ENCODE data around the gene TMTC1. TPM values are rescaled to one million over a fixed set of nuclear protein-coding genes. Genes with fewer than 3 reads are reported as not detected.

TMTC1 gene
- total and polyA plus RNA-seq, 9 of the 15 experiments (the other 6 are each of a cell fraction or from before 2014, with no cell fraction given): under 0.01 to 0.18 (median 0.06) TPM; not detected in 2

DNA sequence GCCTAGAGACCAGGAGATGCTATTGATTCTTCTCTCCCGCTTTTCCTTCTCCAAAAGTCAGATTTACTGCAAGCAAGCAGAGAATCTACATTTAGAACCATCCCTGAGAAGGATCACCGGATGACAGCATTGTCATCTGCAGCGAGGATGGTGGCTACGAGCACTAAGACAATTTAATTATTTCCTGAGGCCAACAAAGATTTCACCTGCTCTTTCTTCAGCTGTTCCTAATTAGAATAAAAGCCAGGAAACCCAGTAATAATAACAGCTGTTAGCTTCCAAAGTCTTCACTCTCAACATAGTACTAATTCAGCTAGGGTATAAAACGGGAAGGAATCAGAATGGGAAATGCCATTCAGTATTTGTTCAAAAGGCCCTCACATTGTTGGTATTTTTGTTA, 53.3 kb downstream of the TMTC1 start (continued):
- TF ChIP-seq, protein P1, sequence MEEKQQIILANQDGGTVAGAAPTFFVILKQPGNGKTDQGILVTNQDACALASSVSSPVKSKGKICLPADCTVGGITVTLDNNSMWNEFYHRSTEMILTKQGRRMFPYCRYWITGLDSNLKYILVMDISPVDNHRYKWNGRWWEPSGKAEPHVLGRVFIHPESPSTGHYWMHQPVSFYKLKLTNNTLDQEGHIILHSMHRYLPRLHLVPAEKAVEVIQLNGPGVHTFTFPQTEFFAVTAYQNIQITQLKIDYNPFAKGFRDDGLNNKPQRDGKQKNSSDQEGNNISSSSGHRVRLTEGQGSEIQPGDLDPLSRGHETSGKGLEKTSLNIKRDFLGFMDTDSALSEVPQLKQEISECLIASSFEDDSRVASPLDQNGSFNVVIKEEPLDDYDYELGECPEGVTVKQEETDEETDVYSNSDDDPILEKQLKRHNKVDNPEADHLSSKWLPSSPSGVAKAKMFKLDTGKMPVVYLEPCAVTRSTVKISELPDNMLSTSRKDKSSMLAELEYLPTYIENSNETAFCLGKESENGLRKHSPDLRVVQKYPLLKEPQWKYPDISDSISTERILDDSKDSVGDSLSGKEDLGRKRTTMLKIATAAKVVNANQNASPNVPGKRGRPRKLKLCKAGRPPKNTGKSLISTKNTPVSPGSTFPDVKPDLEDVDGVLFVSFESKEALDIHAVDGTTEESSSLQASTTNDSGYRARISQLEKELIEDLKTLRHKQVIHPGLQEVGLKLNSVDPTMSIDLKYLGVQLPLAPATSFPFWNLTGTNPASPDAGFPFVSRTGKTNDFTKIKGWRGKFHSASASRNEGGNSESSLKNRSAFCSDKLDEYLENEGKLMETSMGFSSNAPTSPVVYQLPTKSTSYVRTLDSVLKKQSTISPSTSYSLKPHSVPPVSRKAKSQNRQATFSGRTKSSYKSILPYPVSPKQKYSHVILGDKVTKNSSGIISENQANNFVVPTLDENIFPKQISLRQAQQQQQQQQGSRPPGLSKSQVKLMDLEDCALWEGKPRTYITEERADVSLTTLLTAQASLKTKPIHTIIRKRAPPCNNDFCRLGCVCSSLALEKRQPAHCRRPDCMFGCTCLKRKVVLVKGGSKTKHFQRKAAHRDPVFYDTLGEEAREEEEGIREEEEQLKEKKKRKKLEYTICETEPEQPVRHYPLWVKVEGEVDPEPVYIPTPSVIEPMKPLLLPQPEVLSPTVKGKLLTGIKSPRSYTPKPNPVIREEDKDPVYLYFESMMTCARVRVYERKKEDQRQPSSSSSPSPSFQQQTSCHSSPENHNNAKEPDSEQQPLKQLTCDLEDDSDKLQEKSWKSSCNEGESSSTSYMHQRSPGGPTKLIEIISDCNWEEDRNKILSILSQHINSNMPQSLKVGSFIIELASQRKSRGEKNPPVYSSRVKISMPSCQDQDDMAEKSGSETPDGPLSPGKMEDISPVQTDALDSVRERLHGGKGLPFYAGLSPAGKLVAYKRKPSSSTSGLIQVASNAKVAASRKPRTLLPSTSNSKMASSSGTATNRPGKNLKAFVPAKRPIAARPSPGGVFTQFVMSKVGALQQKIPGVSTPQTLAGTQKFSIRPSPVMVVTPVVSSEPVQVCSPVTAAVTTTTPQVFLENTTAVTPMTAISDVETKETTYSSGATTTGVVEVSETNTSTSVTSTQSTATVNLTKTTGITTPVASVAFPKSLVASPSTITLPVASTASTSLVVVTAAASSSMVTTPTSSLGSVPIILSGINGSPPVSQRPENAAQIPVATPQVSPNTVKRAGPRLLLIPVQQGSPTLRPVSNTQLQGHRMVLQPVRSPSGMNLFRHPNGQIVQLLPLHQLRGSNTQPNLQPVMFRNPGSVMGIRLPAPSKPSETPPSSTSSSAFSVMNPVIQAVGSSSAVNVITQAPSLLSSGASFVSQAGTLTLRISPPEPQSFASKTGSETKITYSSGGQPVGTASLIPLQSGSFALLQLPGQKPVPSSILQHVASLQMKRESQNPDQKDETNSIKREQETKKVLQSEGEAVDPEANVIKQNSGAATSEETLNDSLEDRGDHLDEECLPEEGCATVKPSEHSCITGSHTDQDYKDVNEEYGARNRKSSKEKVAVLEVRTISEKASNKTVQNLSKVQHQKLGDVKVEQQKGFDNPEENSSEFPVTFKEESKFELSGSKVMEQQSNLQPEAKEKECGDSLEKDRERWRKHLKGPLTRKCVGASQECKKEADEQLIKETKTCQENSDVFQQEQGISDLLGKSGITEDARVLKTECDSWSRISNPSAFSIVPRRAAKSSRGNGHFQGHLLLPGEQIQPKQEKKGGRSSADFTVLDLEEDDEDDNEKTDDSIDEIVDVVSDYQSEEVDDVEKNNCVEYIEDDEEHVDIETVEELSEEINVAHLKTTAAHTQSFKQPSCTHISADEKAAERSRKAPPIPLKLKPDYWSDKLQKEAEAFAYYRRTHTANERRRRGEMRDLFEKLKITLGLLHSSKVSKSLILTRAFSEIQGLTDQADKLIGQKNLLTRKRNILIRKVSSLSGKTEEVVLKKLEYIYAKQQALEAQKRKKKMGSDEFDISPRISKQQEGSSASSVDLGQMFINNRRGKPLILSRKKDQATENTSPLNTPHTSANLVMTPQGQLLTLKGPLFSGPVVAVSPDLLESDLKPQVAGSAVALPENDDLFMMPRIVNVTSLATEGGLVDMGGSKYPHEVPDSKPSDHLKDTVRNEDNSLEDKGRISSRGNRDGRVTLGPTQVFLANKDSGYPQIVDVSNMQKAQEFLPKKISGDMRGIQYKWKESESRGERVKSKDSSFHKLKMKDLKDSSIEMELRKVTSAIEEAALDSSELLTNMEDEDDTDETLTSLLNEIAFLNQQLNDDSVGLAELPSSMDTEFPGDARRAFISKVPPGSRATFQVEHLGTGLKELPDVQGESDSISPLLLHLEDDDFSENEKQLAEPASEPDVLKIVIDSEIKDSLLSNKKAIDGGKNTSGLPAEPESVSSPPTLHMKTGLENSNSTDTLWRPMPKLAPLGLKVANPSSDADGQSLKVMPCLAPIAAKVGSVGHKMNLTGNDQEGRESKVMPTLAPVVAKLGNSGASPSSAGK (IDR thresholded peaks at IDR 0.05): no peak
- no peak for TF ChIP-seq ZC3H11A (IDR thresholded peaks at IDR 0.05; ENCODE audit: low read depth, low read length)
- TF ChIP-seq, protein P2, sequence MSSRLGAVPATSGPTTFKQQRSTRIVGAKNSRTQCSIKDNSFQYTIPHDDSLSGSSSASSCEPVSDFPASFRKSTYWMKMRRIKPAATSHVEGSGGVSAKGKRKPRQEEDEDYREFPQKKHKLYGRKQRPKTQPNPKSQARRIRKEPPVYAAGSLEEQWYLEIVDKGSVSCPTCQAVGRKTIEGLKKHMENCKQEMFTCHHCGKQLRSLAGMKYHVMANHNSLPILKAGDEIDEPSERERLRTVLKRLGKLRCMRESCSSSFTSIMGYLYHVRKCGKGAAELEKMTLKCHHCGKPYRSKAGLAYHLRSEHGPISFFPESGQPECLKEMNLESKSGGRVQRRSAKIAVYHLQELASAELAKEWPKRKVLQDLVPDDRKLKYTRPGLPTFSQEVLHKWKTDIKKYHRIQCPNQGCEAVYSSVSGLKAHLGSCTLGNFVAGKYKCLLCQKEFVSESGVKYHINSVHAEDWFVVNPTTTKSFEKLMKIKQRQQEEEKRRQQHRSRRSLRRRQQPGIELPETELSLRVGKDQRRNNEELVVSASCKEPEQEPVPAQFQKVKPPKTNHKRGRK (tag; IDR thresholded peaks at IDR 0.05): no peak
- TF ChIP-seq BMI1 (IDR thresholded peaks at IDR 0.05; ENCODE audit: low read length): no peak
- TF ChIP-seq ARID2 (IDR thresholded peaks at IDR 0.05): no peak
- no peak for TF ChIP-seq FOXA1 (IDR thresholded peaks at IDR 0.05; ENCODE audit: borderline replicate concordance)

Measured in K562 (cell line).